Stimulated activated naive CD4-positive, alpha-beta T cell treated with Interleukin-2 at 50 U/mL for 16 hours (primary cell): ENCODE data around the gene SH2D1B.

Experiments
- DNase-seq: peaks from one replicate; lab custom pipeline; 2025; lab: John Stamatoyannopoulos, UW

Gene SH2D1B

DNA sequence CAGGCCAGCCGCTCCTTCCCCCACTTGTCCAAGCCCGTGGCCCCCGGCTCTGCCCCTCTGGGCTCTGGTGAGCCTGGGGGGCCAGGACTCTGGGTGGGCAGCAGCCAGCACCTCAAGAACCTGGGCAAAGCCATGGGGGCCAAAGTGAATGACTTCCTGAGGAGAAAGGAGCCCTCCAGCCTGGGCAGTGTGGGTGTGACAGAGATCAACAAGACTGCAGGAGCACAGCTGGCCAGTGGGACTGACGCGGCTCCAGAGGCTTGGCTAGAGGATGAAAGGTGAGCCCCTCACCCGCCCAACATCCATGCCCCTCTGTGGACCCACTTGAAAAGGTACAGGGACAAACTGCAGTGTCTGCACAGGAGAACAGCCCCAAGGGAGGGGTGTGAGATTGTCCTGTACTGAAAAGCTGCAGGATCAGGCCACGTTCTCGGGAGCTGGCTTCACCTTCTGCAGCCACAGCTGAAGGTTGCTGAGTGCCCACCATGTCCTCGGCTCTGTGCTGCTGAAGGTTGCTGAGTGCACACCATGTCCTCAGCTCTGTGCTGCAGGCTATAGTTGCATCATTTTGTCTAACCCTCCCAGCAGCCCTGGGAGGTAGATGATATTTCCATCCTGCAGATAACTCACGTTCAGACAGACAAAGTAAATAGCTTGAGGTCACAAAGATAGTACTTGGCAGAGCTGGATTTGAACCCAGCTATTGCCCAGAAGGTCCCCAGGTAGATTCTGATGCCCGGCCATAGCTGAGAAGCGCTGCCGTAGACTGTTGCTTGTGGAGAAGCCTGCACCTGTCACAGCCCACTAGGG lies 29.8 kb downstream of the SH2D1B start:
- DNase-seq = no peak

DNA sequence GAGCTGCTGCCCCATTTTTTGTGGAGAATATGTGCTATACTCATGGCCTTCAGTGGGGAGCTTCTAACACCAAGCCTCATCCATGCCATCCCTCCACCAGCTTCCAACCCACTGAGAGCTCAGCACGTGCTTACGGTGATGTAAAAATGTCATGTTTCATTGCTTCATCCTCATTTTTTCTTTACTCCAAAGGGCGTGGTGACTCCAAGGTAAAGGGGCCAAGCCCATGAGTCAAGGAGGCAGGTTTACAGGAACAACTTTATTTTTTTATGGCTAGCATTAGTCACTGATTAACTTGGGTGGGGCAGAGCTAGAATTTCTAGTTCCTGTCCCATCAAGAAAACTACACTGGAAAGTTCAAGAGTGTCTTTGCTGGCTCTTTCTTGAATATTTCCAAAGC lies 30.6 kb downstream of the SH2D1B start, which contains the start of gene C1orf226:
C1orf226 (plus strand) TSS at position 346 of the 400 bp plus-strand sequence. CDS start 174 bp downstream, outside the sequence.
- DNase-seq = no peak

DNA sequence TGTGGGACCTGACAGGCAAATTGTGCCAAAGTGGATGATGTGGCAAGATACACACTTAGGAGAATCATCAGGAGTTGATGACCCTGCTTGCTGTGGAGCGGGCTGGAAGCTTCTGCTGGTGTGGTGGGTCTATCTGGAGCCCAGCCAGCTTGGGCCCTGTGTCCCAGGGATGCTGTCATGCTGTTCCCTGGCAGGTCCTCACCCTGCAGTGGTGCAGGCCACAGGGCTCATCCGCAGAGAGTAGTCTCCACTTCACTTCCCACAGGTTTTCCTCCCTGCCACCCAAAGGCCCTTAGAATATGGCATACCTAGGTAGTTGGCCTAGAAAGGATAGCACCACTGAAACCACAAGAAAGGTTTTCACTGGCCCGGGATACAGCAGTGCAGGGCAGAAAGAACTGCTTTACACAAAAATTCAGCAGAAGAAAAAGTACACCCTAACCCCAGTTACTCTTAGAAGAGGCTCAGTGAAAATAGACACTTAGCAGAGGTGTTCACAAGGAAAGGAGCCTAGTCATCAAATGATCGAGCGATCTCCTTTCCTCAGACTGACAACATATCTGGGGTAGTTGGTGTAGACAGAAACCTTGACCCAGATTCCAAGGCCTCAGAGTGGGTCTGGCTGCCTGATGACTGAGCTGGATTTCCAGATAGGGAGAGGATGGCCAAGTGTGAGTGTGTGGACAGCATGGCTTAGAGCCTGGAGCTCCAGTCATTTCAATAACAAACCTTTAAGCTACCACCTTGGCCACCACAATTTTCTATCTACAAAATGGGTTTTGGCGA lies 31.7 kb downstream of the SH2D1B start:
- no peak for DNase-seq

DNA sequence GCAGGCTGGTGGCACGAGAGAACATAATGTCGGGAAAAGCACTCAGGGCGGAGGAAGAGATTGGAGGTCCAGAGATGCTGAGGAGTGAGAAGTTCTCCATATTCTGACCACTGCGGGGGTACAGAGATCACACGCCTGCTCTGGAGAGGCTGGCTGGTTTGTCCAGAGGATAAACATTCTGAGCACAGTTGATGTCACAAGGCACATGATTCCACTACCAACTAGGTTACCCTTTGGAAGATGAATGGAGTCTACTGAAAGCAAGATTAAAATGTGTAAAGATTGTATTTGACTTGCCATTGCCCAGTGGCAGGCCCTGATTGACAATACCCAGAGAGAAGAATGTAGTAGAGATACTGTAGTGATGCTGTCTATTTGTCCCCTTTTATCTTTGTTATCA lies 35.2 kb downstream of the SH2D1B start, which contains the start of gene SPATA46:
SPATA46 (minus strand) TSS at position 164 of the 400 bp plus-strand sequence; CDS start at position 100, 64 bp downstream.
- no peak for DNase-seq

DNA sequence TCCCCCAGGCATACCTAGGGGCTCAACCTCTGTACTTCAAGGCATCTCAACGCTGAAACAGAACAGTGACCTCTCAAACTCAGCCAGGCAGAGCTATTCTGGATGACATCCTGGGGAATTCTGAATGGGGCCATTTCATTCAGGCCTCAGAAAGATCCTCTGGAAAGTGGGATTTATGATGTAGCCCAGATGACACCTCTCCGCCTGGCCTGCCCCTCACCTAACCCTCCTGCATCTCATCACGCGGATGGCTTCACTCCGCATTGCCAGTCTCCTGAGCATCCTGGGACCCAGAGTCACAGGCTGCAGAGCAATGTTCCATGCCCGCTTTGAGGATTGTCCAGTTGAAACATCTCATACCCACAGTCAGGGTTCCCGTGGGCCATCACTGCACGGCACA lies 36.5 kb downstream of the SH2D1B start:
- DNase-seq = no peak

DNA sequence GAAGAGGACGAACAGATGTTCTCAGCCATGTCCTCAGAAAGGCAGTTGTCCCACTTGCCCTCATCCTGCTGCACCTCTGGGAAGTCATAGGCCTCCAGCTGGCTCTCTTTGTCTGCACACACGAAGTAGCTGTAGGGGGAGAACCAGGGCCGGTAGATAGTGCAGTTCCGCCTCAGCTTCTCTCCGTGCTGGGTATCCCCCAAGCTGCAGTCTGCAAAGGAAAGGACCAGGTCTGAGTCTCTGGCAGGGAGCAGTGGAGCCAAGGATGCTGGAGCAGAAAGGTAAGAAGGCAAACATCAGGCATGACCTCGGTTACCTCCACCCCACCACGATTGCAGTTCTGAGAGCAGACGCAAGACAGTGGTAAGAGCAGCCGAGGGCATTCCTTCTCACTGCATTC lies 37.5 kb downstream of the SH2D1B start:
- DNase-seq = no peak

DNA sequence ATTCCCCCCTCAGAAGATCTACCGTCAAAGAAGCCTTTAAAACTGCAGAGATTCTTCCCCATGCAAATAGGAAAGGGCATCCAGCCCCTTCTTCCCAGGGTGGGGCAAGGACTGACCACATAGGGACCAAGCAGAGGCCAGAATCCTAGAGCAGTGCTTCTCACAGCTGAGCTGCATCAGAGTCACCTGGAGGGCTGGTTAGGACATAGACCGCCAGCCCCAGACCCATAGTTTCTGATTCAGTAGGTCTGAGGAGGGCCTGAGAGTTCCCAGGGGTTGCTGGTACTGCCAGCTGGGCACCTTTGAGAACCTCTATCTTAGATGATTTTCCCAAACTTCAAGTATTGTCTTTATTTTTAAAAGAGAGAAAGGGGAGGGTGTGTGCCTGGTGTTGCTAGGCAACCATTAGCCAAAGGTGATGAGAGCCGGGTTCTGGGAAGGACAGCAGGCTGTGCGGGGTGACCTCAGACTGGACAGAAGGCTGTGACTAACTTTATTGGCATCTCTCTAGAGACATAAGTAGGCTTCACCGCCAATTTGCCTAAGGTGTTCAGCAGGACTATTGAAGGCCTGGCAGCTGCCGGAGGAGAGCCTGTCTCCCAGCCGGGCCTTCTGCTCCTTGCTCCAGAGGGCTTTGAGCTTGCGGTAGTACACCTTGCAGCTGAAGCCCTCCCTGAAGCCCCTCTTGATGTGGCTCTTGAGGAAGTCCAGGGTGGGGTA lies 38.2 kb downstream of the SH2D1B start:
- DNase-seq = no peak

DNA sequence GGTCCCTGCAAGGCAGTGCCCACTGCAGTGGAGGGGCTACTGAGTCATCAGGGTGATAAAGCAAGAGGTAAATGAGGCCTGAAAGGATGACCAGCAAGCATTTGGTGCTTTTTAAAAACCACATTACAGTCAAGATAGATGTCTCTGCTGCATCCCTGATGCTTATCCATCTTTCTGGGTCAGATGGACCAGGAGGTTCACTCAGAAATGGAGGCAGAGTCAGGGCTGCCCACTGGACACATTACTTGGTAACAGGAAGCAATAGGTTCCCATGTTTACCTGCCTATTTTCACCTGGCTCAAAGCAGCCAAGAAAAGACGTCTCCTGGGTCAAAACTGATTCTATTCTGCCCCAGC lies 38.9 kb downstream of the SH2D1B start:
- no peak for DNase-seq

DNA sequence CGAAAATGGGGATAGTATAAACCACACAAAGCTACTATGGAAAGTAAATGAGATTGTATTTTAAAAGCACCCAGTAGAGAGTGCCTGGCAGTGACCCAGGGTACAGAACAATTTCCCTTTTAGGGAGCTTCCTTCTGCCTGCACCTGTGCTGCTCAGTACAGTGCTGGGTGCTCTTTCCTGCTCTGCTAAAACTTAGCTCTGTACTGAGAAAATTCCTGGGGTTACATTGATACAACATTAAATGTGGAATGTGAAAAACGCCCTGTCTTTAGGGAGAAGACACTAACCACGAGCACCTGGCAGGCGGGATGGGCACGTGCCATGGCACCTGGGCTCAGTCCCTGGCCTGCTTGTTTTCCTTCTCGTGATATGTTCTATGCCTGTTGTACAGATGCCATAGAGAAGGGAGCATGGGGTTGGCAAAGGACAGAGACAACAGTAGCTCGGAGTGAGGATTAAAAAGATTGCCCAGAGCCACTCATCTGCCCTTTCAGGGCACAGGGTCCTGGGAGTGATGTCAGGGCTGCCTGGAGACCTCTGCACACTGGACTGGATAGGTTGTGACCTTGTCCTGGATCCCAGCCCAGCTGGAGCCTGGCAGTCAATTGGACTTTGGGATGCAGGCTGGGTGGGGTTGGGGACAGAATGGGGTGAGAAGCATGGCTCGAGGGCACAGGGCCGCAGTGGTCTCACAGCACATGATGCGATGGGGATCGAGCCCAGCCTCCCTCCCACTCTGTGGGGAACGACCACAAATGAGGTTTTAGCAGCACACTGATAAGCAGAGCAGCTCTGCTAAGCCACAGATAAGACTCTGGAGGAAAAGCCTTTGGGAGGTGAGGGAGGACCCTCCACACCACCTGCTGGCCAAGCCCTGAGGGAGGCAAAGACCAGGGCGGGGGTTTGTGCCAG lies 39.5 kb downstream of the SH2D1B start:
- no peak for DNase-seq

DNA sequence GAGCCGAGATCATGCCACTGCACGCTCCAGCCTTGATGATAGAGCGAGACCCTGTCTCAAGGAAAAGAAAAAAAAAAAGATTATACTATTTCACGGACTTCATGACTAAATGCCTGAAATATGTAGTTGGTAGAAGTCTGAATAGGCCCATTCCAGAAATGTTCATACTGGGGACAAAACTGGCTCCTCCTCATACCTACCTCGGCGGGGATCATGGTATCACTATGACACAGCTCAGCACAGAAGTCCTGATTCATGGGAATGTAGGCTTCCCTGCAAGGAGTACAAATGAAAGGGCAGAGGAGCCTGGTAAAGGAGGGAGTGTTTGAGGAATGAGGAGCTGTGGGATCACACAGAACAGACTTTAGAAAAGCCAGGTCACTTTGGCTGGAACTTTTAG lies 40.3 kb downstream of the SH2D1B start:
- DNase-seq = no peak

DNA sequence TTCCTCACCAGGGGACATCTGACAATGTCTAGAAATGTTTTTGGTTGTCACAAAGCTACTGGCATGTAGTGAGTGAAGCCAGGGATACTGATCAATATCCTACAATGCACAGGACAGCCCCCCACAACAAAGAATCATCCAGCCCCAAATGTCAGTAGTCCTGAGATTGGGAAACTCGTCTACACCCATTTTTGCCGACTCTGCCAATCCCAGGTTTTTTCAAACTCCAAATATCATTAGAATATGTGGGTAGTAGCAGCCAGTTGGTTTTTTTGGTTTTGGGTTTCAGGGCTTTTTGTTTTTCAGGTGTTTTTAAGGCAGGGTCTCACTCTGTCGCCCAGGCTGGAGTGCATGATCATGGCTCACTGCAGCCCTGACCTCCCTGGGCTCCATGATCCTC lies 41.2 kb downstream of the SH2D1B start:
- no peak for DNase-seq

DNA sequence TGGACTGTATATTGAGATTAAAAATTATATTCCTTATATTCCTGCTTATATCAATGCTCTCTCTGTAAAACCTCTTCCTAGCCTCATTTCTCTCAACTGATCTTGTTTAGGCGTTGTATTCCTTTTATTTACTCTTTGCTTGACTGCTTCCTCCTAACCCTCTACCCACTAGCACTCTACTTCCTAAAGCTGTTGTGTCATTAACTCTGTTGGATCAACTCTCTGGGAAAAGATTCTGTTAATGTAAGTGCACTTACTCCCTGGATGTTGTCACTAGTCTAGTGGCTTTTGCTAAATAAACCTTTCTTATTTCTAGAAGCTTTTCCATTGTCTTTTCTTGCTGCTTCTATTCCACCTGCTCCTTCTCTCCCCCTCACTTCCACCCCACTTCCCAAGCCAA lies 41.8 kb downstream of the SH2D1B start:
- no peak for DNase-seq

DNA sequence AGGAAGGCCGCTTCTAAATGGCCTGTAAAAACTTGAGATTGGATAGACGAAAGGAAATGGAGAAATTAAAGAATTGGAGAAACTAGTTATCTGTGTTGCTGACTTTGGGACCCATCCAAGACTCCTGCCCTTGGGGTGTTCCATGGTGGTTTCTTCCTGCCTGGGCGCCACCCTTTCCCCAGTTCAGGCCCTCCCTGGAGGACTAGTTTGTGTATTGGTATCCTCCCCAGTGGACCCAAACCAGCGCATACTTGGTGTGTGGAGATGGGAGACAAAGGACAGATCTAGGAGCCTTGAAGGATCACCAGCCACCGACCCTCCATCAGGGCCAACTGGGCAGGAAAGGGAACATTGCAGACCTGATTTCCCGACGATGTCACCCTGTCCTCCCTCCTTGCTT lies 42.4 kb downstream of the SH2D1B start:
- no peak for DNase-seq

DNA sequence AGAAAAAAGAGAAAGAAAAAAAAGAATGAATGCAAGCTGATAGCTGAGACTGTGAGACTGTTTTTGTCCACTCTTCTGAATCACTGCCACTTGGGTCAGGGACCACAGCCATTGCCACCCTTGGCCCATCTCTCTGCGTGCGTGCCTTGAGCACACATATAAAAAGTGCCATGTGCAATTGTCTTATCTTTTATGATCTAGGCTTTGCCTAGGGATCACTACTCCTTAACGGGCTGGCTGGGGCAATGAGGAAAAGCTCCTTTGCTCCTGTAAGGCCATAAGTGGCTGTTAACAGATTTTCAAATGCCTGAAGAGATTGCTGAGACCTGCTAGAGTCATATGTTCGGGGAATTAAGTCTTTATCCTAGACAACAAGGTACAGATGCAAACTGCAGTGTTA lies 43.5 kb downstream of the SH2D1B start:
- no peak for DNase-seq

DNA sequence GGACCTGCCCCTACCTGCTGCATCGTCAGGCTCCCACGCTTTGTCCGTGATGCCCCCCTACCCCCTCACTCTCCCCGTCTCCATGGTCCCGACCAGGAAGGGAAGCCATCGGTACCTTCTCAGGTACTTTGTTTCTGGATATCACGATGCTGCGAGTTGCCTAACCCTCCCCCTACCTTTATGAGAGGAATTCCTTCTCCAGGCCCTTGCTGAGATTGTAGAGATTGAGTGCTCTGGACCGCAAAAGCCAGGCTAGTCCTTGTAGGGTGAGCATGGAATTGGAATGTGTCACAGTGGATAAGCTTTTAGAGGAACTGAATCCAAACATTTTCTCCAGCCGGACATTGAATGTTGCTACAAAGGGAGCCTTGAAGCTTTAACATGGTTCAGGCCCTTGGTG lies 44.2 kb downstream of the SH2D1B start:
- DNase-seq = no peak

DNA sequence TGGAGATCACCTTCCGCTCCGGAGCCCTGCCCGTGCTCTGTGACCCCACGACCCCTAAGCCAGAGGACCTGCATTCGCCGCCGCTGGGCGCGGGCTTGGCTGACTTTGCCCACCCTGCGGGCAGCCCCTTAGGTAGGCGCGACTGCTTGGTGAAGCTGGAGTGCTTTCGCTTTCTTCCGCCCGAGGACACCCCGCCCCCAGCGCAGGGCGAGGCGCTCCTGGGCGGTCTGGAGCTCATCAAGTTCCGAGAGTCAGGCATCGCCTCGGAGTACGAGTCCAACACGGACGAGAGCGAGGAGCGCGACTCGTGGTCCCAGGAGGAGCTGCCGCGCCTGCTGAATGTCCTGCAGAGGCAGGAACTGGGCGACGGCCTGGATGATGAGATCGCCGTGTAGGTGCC lies 44.9 kb downstream of the SH2D1B start:
- DNase-seq = no peak

DNA sequence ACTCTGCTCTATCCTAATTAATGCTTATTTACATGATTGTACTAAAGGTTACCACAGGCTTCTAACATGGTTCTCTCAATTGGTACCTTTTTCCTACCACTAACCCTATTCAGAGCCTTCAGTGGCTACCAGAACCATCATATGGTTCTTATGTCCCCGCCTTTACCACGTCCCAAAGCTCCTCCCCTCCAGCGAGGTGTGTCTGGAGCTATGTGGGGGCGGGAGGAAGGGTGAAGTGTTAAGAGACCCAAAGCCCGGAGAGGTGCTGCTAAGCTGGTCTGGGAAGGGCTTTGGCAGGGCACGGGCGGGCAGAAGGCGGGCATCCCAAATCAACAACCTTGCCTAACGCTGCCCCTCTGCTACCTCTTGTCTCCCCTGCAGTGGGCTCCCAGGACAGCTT lies 45.3 kb downstream of the SH2D1B start:
- no peak for DNase-seq

DNA sequence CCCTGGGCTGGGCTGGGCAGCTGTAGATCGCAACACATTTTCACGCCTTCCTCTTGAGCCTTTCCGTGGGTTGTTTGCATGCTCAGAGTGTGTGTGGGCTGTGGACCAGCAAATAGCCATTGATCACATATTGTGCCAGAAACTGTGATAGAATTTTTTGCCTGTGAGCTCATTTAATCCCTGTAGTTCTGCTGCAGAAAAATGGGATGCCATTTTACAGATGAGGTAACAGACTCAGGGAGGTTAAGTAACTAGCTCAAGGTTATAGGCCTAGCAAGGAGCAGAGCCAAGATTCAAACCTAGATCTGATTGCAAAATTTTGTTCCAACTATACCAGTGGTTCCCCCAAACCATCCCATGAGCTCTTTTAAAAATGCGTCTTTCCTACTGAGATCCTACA lies 45.8 kb downstream of the SH2D1B start:
- DNase-seq = no peak

DNA sequence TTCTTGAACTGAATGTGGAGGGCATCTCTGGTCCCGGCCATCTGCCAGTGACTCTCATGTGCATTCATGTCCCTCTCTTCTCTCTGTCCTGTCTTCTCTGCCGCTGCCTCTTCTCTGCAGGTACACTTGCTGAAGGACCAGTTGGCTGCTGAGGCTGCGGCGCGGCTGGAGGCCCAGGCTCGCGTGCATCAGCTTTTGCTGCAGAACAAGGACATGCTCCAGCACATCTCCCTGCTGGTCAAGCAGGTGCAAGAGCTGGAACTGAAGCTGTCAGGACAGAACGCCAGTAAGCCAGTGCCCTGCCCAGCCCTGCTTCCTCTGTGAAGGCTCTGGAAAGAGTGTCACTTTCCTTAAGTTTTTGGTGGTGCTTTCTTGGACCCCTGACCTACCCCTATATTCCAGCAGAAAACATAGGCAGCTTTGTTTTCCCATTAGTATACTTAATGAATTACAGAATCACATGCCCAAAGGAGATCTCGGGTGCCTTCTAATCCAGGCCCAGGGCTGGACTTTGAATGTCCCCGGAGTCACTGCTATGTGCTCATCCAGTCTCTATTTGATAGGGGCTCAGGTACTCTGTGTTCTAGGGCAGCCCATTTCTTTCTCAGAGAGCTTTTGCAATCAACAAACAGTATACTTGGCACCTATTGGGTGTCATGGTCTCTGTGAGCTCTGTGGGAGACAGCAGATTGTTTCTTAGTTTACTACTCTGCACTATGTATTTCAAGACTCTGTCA lies 46.5 kb downstream of the SH2D1B start:
- no peak for DNase-seq

DNA sequence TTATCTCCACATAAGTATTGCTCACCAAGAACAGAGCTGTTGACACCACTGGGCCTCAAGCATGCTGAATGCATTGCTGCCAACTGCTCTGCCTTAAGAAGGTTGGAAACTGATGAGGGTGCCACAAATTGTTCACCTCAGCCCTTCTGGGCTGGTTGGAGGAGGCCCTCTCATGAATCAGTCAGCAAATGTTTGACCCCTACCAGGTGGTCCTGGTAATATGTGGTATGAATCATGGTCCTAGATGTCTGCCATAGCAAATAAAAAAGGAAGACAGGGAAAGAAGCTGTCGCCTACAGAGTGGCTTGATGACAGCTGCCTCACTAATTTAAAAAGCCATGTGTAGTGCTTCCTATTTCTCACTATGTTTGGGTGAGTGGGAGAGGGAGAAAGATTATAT lies 47.4 kb downstream of the SH2D1B start:
- DNase-seq = no peak

DNA sequence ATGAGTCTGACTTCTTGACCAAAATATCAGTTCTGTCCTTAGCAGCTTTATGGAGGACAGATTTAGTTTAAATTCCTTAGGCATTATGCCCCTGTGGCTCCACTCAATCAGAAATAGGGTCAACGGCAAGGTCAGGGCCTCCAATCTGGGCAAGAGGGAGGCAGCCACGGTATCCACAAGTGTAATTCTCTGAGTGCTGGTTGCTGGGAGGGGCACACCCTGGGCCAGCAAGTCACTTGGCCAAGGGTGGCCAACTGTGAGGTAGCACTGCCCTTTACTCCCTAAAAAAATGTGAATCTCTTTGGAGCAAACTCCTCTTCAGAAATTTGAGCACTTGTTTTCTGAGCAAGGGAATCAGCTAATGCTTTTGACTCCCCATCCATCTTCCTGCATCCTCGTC lies 48.1 kb downstream of the SH2D1B start:
- no peak for DNase-seq
